ENCODE results near the gene BCAN.

Gene BCAN

GRCh38 chr1:156662005-156662799 lies 20.3 kb downstream of the BCAN start:
- no peak for DNase-seq (ENCODE audit: low read depth)

GRCh38 chr1:156662800-156663055 lies 20.8 kb downstream of the BCAN start:
- no peak for DNase-seq (ENCODE audit: low read depth)

GRCh38 chr1:156663178-156663577 lies 21.3 kb downstream of the BCAN start:
- DNase-seq (ENCODE audit: low read depth) = no peak

- DNase-seq (ENCODE audit: low read depth) = no peak
Observed at GRCh38 chr1:156664046-156664766, 22.3 kb downstream of the BCAN start.

GRCh38 chr1:156664767-156665411 lies 23.0 kb downstream of the BCAN start:
- no peak for DNase-seq (ENCODE audit: low read depth)

GRCh38 chr1:156665539-156665938 lies 23.6 kb downstream of the BCAN start:
- DNase-seq (ENCODE audit: low read depth) = no peak

- no peak for DNase-seq (ENCODE audit: low read depth)
Observed at GRCh38 chr1:156666862-156667609, 25.1 kb downstream of the BCAN start.

- no peak for DNase-seq (ENCODE audit: low read depth)
Observed at GRCh38 chr1:156667610-156667967, 25.7 kb downstream of the BCAN start.

GRCh38 chr1:156667968-156668709 lies 26.2 kb downstream of the BCAN start:
- no peak for DNase-seq (ENCODE audit: low read depth)

GRCh38 chr1:156668801-156669637 lies 27.1 kb downstream of the BCAN start:
- no peak for DNase-seq (ENCODE audit: low read depth)

GRCh38 chr1:156669794-156670193 lies 27.9 kb downstream of the BCAN start:
- no peak for DNase-seq (ENCODE audit: low read depth)

GRCh38 chr1:156670359-156670758 lies 28.4 kb downstream of the BCAN start:
- no peak for DNase-seq (ENCODE audit: low read depth)

GRCh38 chr1:156670791-156671190 lies 28.9 kb downstream of the BCAN start:
- DNase-seq (ENCODE audit: low read depth) = no peak

- DNase-seq (ENCODE audit: low read depth) = no peak
Observed at GRCh38 chr1:156671804-156672203, 29.9 kb downstream of the BCAN start.

GRCh38 chr1:156673387-156674121 lies 31.6 kb downstream of the BCAN start:
- no peak for DNase-seq (ENCODE audit: low read depth)

GRCh38 chr1:156675210-156676113 lies 33.5 kb downstream of the BCAN start:
- DNase-seq (ENCODE audit: low read depth) = no peak

- DNase-seq (ENCODE audit: low read depth) = no peak
Observed at GRCh38 chr1:156676114-156676819, 34.4 kb downstream of the BCAN start.

- no peak for DNase-seq (ENCODE audit: low read depth)
Observed at GRCh38 chr1:156676820-156677615, 35.1 kb downstream of the BCAN start, which contains the start of gene NES. Gene NES, minus strand, starts transcription at chr1:156677407. Its CDS starts 143 bp downstream, at chr1:156677264.
